ENCODE measurements around the gene GNB4. TPM values are rescaled to one million over a fixed set of nuclear protein-coding genes. Genes with fewer than 3 reads are reported as not detected.
A peak's percentile ranks its signal among the peaks of the same experiment; 100 is the strongest.

The GNB4 gene
- total RNA-seq, 3 donors from 2014 or later (not counting 1 experiment from before 2014, with no cell fraction given): 1.6 to 3.4 (median 2.9) TPM

DNA sequence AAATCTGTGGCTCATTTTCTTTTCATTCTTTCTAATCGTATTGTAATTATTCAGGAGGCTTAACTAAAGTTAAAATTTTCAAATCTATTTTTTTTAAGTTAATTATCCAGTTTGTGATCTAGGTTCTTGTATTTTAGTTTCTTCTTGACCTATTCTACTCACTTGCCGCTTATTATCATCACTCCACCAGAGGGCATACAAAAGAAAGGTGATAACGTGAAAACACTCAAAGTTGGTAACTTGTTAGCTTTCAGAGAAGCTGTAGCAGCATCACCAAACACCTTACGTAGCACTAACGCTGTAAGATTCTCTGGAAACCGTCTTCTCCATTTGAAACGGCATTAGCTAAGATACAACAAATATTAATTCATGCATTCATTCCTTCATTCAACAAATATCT lies 4.8 kb downstream of the GNB4 start:
- TF ChIP-seq, protein P1, sequence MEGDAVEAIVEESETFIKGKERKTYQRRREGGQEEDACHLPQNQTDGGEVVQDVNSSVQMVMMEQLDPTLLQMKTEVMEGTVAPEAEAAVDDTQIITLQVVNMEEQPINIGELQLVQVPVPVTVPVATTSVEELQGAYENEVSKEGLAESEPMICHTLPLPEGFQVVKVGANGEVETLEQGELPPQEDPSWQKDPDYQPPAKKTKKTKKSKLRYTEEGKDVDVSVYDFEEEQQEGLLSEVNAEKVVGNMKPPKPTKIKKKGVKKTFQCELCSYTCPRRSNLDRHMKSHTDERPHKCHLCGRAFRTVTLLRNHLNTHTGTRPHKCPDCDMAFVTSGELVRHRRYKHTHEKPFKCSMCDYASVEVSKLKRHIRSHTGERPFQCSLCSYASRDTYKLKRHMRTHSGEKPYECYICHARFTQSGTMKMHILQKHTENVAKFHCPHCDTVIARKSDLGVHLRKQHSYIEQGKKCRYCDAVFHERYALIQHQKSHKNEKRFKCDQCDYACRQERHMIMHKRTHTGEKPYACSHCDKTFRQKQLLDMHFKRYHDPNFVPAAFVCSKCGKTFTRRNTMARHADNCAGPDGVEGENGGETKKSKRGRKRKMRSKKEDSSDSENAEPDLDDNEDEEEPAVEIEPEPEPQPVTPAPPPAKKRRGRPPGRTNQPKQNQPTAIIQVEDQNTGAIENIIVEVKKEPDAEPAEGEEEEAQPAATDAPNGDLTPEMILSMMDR (IDR thresholded peaks at IDR 0.05): no peak
- Mint-ChIP-seq H3K27ac (no peak overlapping the region), H3K9me3 (no peaks in the 10 kb centered on the region), H3K4me3 (no peak overlapping the region), H3K4me1 (peaks cover 8 to 10% of the 10 kb centered on the region in 2 donors), H3K27me3 (ENCODE audit: low read depth in 2 of 2) (peaks cover 14 to 18% of the 10 kb centered on the region in 2 donors), H3K36me3 (no peaks in the 10 kb centered on the region)
- DNase-seq (peak in 1 of 2 donors; percentile 7), ATAC-seq (no peak)
- Histone ChIP-seq H3K36me3 (ENCODE audit: control insufficient read depth, insufficient read depth, low read length) (no peaks in the 10 kb centered on the region), H3K9me3 (ENCODE audit: control insufficient read depth, insufficient read depth, low read length) (no peaks in the 10 kb centered on the region), H3K27ac (ENCODE audit: low read length) (no peak overlapping the region), H3K4me3 (ENCODE audit: low read length) (no peak overlapping the region), H3K27me3 (ENCODE audit: control insufficient read depth, insufficient read depth, low read length) (no peaks in the 10 kb centered on the region), H3K4me1 (ENCODE audit: control insufficient read depth, insufficient read depth, low read length) (peaks cover 6% of the 10 kb centered on the region)
- 67% methylated on average over 6 of the region's 7 CpGs for WGBS (ENCODE audit: insufficient coverage)
- intact Hi-C loops (cut with micrococcal nuclease): no loop called here

DNA sequence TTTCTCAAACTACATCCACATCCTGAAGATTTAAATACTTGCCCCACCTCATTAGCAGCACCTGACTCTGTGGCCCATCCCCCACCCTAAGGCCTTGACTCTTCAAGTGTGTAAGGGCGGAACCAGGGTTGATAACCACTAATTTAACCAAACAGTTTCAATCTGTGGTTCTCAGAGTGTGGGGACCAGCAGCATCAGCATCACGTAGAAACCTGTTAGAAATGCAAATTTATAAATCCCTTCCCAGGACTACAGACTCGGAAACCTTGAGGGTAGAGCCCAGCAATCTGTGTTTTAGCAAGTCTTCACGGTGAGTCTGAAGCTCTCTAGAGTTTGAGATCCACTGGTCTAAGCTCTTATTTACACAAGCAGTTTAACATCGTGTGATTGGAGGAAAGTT lies 12.4 kb downstream of the GNB4 start:
- WGBS (ENCODE audit: insufficient coverage): 31% methylated on average over 5 of the region's 5 CpGs
- Mint-ChIP-seq H3K4me3 (no peak overlapping the region), H3K36me3 (no peaks in the 10 kb centered on the region), H3K27ac (peak overlapping the region in 1 of 2 donors; percentile 23), H3K27me3 (ENCODE audit: low read depth in 2 of 2) (no peaks in the 10 kb centered on the region), H3K9me3 (no peaks in the 10 kb centered on the region), H3K4me1 (peaks cover 8 to 13% of the 10 kb centered on the region in 2 donors)
- peak in 1 of 3 donors; percentile 24 for ATAC-seq
- H3K9me3 ChIP-seq (ENCODE audit: control insufficient read depth, insufficient read depth, low read length): no peaks in the 10 kb centered on the region
- no peaks in the 10 kb centered on the region for H3K36me3 ChIP-seq (ENCODE audit: control insufficient read depth, insufficient read depth, low read length)
- TF ChIP-seq, protein P1 (IDR thresholded peaks at IDR 0.05): no peak
- H3K27ac ChIP-seq (ENCODE audit: low read length): peak overlapping the region; percentile 64
- H3K4me1 ChIP-seq (ENCODE audit: control insufficient read depth, insufficient read depth, low read length): no peaks in the 10 kb centered on the region
- peak in 1 of 2 donors; percentile 18 for DNase-seq
- no peaks in the 10 kb centered on the region for H3K27me3 ChIP-seq (ENCODE audit: control insufficient read depth, insufficient read depth, low read length)
- intact Hi-C loops (cut with micrococcal nuclease): no loop called here
- no peak overlapping the region for H3K4me3 ChIP-seq (ENCODE audit: low read length)

DNA sequence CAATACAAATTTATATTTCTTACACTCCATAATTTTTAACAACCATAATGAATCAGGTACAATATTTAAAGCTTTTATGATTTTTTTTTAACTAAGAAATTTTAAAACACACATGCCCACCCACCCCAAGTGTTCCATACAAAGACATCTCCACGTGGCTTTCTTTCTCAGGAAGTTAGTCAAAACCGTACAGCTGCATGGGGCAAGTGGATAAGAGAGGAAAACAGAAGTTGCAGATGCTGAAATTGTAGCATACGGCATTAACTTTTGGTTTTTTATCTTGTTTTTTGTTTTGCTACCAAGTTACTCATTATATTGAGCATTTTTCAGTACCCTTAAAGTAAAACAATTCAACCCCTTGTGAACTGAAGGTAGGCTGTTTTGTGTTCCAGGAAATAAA lies 14.8 kb downstream of the GNB4 start:
- TF ChIP-seq, protein P1 (IDR thresholded peaks at IDR 0.05): no peak
- H3K27me3 Mint-ChIP-seq (ENCODE audit: low read depth in 2 of 2): peaks cover 0 to 7% of the 10 kb centered on the region in 2 donors
- Histone ChIP-seq H3K4me3 (ENCODE audit: low read length) (no peak overlapping the region), H3K27me3 (ENCODE audit: control insufficient read depth, insufficient read depth, low read length) (no peaks in the 10 kb centered on the region), H3K36me3 (ENCODE audit: control insufficient read depth, insufficient read depth, low read length) (no peaks in the 10 kb centered on the region), H3K9me3 (ENCODE audit: control insufficient read depth, insufficient read depth, low read length) (no peaks in the 10 kb centered on the region), H3K27ac (ENCODE audit: low read length) (no peak overlapping the region), H3K4me1 (ENCODE audit: control insufficient read depth, insufficient read depth, low read length) (no peaks in the 10 kb centered on the region)
- no CpG with 5 or more reads among the region's 3 CpGs for WGBS (ENCODE audit: insufficient coverage)
- H3K4me1 Mint-ChIP-seq: peaks cover 8 to 13% of the 10 kb centered on the region in 2 donors
- ATAC-seq: no peak
- intact Hi-C loops (cut with micrococcal nuclease): no loop called here
- H3K9me3 Mint-ChIP-seq: no peaks in the 10 kb centered on the region
- no peak overlapping the region for H3K4me3 Mint-ChIP-seq
- no peak overlapping the region for H3K27ac Mint-ChIP-seq
- H3K36me3 Mint-ChIP-seq: no peaks in the 10 kb centered on the region
- no peak for DNase-seq

DNA sequence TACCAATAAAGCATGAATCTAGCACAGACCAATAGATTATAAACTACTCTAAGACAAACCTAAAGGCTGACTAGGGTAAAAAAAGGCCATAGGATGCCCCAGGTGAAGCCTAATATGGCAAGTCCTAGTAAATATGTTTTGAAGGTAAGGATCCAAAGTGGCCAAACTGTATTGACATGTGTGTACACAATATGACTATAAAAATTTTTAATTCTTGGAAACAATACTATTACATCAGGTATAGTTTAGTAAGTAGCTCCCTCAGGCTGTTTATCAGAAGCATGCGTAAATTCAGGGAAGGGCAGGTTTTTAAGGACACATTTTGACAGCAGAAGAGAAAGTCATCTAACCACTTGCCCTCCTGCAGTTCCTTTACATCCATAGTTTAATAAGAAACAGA lies 18.8 kb downstream of the GNB4 start:
- no peak overlapping the region for H3K4me3 Mint-ChIP-seq
- no CpG with 5 or more reads among the region's 1 CpG for WGBS (ENCODE audit: insufficient coverage)

More for the DNA sequence above, 18.8 kb downstream of the GNB4 start:
- Histone ChIP-seq H3K4me3 (ENCODE audit: low read length) (no peak overlapping the region), H3K36me3 (ENCODE audit: control insufficient read depth, insufficient read depth, low read length) (no peaks in the 10 kb centered on the region), H3K9me3 (ENCODE audit: control insufficient read depth, insufficient read depth, low read length) (no peaks in the 10 kb centered on the region), H3K4me1 (ENCODE audit: control insufficient read depth, insufficient read depth, low read length) (no peaks in the 10 kb centered on the region), H3K27ac (ENCODE audit: low read length) (no peak overlapping the region), H3K27me3 (ENCODE audit: control insufficient read depth, insufficient read depth, low read length) (no peaks in the 10 kb centered on the region)
- Mint-ChIP-seq H3K36me3 (no peaks in the 10 kb centered on the region), H3K9me3 (no peaks in the 10 kb centered on the region), H3K27ac (no peak overlapping the region), H3K4me1 (no peaks in the 10 kb centered on the region), H3K27me3 (ENCODE audit: low read depth in 2 of 2) (peaks cover 0 to 7% of the 10 kb centered on the region in 2 donors)
- intact Hi-C loops (cut with micrococcal nuclease): no loop called here
- DNase-seq (no peak), ATAC-seq (no peak)
- TF ChIP-seq, protein P1 (IDR thresholded peaks at IDR 0.05): no peak

All from natural killer cell (primary cell).